GM13977 (cell line): Measurements from ENCODE around the gene KDSR.

Experiments
- DNase-seq: peaks from one replicate; pipeline ENCODE4 v3.0.0; 2012; ENCODE audit warnings: low spot score
- CTCF ChIP-seq: IDR thresholded peaks from 2 replicates; pipeline ENCODE4 v1.5.1; 2012; ENCODE audit warnings: mild to moderate bottlenecking, control low read depth; ENCODE audit not compliant: insufficient read depth; ENCODE audit errors: extremely low read depth, missing control alignments
- in situ Hi-C: fragments of 300-500 bp; cut with MboI; formaldehyde crosslinking; loops from one replicate; pipeline ENCODE4 v1.12.0; 2022; ENCODE audit warnings: low sequenced_read_pairs, low pct_unique_long_range_greater_than_20kb, mixed read lengths, inconsistent platforms; ENCODE audit not compliant: unreplicated experiment

Gene KDSR

GRCh38 chr18:63284827-63285733 lies 81.9 kb downstream of the KDSR start:
- in situ Hi-C loops, result no loop called here
- peak; percentile 35 for DNase-seq
- TF ChIP-seq CTCF, result no peak

GRCh38 chr18:63284173-63284799 lies 82.7 kb downstream of the KDSR start:
- no peak for DNase-seq
- in situ Hi-C loops, result no loop called here
- TF ChIP-seq CTCF, result no peak

- TF ChIP-seq CTCF, result no peak
- DNase-seq, result no peak
- in situ Hi-C loops, result no loop called here
These were observed 83.5 kb downstream of the KDSR start for GRCh38 chr18:63283305-63284094.

- DNase-seq, result no peak
- TF ChIP-seq CTCF, result no peak
- in situ Hi-C loops, result no loop called here
These were observed 84.2 kb downstream of the KDSR start for GRCh38 chr18:63282793-63283192.
